Measurements from ENCODE around the gene CASZ1.

GRCh38 chr1:10625076-10625475, 171.4 kb downstream of the CASZ1 start:
- no peak for TF ChIP-seq CTCF (IDR thresholded peaks at IDR 0.05; ENCODE audit: insufficient read depth, low read depth, low read length)
- TF ChIP-seq EZH2 (IDR thresholded peaks at IDR 0.05; ENCODE audit: insufficient read depth, low read length) = no peak
